ENCODE results near the gene AKR1E2.

Gene AKR1E2

DNA sequence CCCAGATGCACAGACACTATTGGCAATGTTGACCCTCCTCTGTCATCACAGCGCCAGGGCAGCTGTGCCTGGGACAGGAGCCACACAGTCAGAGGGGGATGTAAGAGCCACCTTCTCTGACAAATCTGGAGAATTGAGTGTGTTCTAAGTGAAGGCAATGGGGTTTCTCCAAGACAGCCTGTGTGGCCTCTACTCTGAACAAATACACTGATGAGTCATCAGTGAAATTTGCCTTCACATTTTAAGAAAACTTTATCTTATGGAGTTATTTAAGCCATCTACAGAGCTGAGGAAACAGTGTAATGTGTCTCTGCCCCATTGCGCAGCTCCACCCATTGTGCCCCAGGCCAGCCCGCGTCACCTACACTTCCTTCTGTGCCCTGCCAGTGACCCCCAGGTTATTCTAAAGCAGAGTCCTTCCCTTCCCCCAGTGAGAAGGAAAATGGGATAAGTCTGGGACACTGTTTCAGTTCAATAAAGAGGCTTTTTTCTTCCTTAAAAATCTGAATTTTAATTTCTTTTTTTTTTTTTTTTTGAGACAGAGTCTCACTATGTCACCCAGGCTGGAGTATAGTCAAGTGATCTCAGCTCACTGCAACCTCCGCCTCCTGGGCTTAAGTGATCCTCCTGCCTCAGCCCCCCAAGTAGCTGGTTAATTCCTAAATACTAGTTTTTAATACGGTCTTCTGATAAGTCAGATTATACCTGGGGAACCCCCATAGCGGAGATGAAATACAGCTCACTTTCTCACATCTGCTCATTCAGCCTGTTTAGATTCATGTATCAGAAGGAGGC lies 21.8 kb downstream of the AKR1E2 start:
- DNase-seq, result peak; percentile 14

DNA sequence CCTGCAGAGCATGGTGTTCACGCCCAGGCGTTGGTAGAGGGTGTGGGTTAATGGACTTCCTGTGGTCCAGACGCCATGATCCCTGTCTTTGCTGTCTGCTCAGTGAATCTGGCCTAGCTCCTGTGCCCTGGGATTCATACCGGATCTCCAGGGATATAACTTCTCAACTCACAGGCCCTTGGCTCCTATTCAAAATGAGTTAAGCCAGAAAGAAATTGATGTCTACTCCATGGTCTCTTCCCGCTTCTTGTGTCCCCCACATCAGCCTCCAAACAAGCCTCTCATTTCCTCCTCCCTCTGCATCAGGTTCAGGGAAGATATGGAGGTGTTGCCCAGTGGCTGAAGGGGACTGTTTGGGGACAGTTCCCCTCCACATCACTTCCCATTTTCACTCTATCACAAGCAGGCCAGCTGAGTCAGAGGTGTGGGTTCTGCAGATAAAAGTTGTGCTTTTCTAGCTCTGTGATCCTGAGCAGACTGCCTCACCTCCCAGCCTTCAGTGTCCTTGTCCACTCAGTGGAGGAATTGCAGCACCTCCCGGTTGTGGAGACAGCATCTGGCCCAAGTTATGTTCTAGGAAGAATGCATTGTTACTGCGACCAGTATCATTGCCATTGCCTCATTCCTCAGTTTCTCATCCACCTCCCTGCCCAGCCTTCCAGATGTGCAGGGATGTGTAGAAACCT lies 22.5 kb downstream of the AKR1E2 start:
- no peak for DNase-seq

DNA sequence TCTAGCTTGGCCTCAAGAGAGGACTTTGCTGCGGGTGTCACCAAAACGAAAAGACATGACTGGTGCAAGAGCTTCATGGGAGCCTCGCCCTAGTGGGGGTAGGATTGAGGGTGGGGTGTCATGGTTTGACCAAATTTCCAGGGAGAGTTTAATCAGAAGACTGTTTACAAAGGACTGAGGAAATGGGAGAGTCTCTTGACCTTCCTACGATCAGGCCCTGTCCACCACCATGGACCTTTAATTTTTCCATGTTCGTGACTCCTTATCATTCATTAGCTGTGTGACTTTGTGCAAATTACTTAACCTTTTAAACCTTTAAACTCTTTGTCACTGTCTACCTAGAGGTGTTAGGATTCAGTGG lies 23.0 kb downstream of the AKR1E2 start:
- DNase-seq, result no peak

DNA sequence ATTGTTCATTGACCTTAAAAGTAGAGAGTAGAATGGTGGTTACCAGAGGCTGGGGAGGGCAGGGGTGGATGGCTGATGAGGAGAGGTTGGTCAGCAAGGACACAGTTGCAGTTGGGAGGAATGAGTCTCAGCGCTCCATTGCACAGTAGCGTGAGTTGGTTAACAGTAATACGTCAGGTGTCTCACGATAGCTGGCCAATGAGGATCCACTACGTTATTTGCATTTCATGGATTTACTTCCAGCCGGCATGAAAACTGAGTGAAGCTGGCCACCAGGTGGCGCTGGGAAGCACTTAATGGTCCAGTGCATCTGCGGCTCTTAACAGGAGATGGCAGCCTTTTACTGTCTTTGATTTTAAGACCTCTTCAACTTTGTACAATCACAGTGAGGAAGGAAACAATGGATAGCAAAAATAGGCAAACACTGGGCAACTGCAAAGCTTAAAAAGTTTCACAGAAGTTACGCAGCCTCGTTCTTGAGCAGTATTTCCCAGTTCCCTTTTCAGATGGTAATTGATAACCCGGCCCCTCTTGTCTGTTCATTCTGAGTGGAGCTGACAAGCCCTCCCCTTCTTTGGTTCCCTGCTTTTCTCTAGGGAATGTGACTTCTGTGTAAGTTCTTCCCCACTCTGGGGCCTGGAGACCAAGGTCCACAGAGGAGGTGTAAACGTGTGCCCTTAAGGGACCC lies 23.7 kb downstream of the AKR1E2 start:
- peak; percentile 89 for DNase-seq

DNA sequence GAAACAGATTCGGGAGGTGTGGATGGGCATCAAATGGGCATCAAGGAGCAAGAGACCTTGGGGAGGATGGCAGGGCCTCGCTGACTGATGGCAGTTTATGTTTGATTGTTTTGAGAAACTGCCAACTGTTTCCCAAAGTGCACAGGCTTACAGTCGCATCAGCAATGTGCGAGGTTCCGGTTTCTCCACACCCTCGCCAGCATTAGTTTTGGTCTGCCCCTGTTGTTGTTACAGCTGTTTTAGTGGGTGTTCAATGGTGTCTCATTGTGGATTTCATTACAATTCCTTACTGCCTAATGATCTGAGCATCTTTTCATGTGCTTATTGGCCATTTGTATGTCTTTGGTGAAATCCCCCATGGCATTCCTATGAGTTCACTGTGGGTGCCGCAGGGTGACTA lies 24.4 kb downstream of the AKR1E2 start:
- no peak for DNase-seq

DNA sequence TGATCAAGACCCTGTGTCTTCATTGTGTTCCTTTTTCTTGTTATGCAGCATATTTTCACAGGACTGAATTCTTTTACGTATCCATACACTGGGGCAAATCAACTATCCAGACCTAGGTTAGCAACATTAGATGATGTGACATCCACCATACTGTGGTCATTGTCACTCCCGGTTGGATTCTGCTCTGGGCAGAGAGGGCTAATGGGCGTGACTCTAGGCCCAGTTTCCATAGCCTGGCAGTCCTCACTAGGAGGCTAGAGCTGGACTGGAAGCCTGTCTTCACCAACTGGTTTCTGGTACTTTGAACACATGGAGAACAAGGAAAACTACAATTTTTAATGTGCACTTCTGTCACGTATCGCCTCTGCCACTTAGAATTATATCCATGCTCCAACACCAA lies 25.2 kb downstream of the AKR1E2 start:
- no peak for DNase-seq

DNA sequence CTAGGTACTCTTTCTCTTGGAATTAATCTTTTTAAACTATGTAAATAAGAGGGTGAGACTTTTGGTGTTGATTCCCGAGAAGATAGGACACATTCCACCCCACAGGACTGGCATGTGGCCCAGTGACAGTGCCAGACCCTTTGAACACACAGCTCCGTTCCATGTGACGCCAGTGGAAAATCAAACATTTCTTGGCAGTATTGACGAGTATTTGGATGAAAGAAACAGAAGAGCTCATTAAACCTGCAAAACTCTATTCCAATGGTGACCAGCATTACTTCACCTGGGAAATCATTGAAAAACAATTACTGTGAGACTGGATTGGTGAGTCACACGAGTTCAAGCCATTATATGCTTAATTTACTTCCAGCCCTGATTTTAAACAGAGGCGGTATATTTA lies 25.8 kb downstream of the AKR1E2 start:
- DNase-seq, result no peak

DNA sequence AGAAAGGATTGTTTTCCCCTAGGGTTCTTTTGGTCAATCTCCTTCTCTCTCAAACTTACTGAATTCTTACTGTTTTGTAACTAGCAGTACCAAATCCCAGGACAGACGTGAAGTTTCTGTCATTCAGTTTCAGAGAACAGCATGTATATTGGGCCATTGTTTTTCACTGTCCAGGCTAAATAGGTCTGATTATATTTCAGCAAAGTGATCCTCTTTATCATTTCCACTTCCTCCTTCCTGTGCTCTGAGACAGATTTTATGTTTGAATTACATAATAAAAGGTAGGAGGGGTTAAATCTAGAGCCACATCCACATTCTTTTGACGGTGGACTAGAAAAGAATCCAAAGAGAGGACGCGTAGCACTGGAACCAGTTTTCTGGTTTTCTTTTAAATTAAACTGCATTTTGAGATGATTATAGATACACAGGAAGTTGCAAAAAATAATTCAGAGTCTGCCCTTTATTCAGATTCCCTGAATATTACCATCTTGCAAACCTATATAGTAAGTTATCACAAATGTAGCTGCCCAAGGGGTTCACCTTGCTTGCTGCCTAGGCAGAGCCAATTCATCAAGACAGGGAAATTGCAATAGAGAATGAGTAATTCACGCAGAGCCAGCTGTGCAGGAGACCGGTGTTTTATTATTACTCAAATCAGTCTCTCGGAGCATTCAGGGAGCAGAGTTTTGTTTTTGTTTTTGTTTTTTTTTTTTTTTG lies 40.1 kb downstream of the AKR1E2 start:
- no peak for DNase-seq

DNA sequence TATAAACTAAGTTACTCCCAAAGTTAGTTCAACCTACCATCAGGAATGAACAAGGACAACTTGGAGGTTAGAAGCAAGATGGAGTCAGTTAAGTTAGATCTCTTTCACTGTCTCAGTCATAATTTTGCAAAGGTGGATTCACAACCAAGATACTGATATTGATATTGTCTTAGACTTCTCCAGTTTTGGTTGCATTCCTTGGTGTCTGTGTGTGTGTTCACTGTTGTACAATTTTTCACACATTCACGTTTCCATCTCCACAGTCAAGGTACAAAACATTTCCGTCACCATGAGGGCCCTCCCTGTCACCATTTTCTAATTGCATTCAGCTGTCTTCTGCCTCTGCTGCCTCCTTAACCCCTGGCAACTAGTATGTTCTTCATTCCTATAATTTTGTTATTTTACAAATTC lies 41.1 kb downstream of the AKR1E2 start:
- no peak for DNase-seq

DNA sequence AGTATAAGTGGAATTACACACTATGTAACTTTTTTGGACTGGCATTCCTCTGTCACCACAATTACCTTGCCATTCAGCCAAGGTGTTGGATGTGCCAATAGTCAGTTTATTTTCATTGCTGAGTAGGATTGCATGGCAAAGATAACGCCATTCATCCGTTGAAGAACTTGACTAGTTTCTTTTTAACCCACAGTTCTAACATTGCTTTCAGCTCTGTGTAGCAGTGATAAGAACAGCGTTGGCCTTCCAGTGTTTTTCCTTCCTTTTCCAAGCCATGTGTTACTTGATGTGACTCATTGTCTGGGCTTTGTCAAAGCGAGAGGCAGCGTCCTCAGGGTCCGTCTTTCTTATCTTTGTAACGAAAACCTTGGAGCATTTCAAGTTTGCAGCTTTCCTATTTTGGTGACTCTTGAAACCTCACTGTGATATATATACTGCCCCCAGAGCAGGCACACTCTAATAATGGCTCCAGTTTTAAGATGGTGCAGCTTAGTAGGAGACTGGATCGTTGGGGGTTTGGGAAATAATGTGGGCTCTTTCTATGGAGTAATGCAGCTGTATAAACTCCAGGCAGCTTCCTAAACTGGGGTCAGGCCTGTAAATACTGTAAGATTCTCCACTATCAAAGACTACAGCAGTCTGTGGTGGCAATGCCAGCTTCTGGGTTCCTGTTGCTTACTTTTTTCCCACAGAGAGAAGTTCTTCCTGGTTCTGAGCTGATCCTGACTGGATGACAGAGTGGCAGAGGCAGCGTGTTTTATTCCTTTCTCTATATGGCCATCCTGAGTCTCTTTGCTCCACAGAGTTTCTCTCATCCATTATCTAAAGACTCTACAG lies 41.7 kb downstream of the AKR1E2 start:
- DNase-seq, result no peak

DNA sequence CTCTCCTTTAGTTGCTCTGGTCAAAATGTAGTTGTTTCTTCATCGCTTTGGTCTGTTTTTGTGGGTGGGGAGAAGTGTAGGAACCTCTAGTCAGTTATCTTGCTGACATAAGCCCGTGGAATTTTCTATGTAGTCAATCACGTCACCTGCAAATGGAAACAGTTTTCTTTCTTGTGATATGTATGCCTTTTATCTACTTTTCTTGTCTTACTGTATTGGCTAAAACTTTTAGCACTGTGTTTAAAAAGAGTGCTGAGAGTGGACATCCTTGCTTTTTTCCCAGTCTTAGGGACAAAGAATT lies 42.3 kb downstream of the AKR1E2 start:
- no peak for DNase-seq

DNA sequence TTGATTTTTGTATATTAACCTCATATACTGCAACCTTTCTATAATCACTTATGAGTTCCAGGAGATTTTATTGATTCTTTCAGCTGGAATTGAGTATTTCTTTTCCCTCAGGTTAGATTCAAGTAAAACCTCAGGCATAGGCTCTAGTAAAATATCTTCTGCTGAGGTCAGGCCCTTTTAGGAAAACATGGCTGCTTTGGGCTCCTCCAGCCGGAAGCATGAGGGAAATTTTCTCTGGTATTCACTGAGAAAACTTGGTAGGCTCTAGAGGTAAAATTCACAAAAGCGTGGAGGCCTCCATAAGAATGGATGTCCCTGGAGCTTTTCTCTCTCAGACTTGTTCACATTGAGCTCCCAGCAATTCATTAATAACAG lies 56.7 kb downstream of the AKR1E2 start:
- no peak for DNase-seq

DNA sequence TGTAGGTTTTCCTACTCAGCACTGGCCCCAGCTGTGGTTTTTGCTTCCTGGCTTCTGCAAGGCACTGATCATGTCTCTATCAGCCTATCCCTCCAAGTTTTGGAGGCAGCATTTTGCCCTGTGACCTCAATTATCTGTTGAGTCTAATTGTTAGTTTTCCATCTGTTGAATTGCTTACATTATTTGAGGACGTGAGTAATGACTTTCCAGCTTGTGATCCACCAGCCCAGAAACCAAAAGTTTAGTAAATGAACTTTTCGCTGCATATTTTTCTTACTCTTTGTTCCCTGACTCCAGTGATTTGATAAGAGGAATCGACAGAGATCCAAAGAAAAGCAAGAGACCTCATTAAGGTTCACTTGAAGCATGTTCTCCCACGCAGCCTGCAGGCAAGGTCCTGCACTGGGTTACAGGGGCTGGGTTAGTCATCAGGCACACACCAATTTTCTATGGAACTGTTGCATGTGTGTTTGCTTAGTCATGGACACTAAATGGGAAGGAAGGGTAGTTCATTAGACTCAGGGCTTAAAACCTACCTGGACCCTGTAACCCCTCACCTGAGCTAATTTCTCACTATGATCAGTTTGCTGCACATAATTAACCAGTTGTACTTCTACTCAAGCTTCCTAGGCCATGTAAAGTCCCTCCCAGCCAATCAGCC lies 57.2 kb downstream of the AKR1E2 start:
- no peak for DNase-seq

DNA sequence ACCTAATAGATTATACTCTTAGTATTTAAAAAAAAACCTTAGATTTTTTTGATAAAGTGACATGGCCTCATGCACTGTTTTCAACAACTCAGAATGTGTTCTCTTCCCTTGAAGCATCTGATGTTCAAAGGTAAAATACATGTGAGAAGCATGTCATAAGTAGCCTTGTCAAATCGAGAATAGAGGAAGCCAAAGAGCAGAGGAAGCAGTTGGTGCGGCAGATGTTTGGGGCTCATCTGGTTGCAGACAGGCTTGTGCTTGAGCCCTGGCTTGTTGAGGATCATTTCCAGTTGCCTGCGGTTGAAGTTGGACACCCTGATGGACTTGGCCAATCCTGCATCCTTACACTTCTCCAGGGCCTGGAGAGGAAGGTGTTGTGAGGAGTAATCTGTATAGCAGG lies 59.2 kb downstream of the AKR1E2 start:
- peak; percentile 27 for DNase-seq

DNA sequence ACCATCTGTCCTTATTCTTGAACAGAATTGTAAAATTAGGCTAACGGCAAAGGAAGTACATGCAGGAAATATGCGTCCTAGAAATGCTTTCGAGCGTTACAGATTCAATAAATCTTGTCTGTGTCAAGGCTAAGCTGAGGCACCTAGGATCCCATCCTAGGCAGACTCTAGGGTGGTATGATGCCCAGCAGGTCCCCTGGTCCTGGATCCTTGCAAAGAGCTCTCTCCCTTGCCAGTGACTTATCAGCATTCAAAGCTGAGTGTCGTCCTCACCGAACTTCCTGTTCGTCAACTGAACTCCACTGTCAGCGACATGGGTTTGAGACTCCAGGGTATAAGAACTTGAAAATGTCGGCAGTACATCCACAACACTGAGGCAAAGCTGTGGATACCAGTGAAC lies 61.5 kb downstream of the AKR1E2 start:
- DNase-seq, result no peak

DNA sequence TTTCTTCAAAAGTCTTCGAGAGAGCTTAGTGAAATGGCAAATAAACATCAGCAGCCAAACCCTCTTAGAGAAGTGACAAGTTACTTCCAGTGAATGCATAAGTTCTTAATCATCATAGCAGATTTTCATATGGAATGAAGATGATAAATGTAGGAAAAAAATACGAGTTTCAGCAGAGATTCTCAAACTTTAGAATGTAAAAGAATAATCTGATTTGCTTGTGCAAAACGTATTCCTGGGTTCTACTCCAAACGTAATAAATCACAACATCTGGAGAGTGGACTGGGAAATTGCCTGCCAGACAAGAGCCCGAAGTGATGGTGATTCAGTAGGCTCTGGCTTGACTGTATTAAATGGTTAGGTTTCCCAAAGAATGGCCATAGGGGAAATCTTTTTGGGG lies 62.2 kb downstream of the AKR1E2 start:
- DNase-seq, result no peak

DNA sequence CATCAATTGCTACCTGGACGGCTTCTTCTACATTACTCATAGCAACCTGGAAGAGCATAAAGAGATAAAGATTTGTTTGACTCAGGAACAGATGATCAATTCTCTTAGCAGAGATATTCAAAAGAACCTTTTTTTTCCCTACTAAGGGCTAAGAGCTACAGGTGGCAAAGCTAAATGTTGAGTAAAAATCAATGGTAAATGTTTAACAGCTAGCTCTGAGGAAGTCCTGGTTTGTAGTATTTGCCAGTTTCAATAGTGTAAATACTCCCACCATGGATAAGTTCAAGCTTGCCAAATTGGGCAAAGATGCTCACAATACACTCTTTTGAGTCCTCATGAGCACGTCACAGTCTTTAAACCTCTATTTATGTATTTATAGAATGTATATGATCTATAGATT lies 64.0 kb downstream of the AKR1E2 start:
- no peak for DNase-seq

DNA sequence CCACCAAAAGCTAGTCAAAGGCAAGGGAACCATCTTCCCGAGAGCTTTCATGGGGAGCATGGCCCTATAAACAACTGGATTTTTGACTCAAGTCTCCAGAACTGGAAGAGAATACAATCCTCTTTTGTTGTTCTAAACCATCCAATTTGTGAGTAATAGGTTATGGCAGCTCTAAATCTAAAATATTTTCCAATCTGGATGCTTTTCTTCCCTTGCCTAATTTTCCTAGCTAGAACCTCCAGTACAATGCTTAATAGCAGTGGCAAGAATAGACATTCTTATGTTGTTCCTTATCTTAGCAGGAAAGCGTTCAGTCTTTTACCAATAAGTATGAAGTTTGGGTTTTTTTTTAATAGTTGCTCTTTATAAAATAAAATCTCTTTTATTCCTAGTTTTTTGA lies 66.7 kb downstream of the AKR1E2 start:
- DNase-seq, result no peak

DNA sequence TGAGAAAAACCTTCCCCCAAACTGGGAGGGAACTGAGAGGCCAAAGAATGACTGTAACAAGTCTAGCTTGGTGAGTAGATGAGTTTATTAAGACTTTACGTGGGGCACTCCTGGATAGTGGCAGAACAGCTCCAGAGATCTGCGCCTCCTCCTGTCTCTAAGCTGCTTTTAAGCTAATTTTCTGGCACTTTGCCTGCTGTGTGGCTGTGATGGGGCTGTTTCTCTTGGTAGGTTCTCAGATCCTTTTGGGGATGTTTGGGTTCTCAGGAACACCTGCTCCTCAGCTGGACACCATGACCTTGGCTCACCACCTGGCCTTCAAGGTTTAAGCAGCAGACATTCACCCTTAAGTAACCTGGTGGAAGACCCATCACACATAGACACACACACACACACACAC lies 68.3 kb downstream of the AKR1E2 start:
- no peak for DNase-seq

Data from activated CD4-positive, alpha-beta T cell treated with anti-CD3 and anti-CD28 coated beads, Interleukin-10, Interleukin-2, amounts not matched to agents 100 ng/mL and 50 ng/mL, durations not matched to agents 16 hours and 8 hours (primary cell).